Endothelial cell of umbilical vein (primary cell): ENCODE data around the gene PIAS2. TPM values are rescaled to one million over a fixed set of nuclear protein-coding genes. Genes with fewer than 3 reads are reported as not detected.

Source experiments
- BruUV-seq: library from RNA; stranded (reverse); fragments of 400-500 nt; replicated peaks from 2 replicates; lab custom pipeline; 2021; lab: Mats Ljungman, UMichigan
- CTCF ChIA-PET: fragments of 300-600, 350-600 bp; sonication (Branson Sonifier 250); formaldehyde crosslinking; loops from one replicate; lab custom pipeline; 2021; ENCODE audit warnings: antibody characterized with exemption, inconsistent platforms; lab: Charles Lee
- POLR2A ChIA-PET: fragments of 300-600, 350-600 bp; sonication (Branson Sonifier 250); formaldehyde crosslinking; loops from one replicate; lab custom pipeline; 2021; ENCODE audit warnings: antibody characterized with exemption, inconsistent platforms; lab: Charles Lee
- DNase-seq: peaks from one replicate; pipeline ENCODE4 v3.0.0-alpha.2; 2011; ENCODE audit warnings: low read depth, low spot score
- FAIRE-seq: peaks from 2 replicates; lab custom pipeline; 2011; peaks lifted over from hg19 to GRCh38; lab: Jason Lieb, UNC
- H2AFZ ChIP-seq: 2 replicates; pipeline ENCODE4 v1.6.0; 2012; ENCODE audit warnings: low read depth, low read length, control low read depth, inconsistent platforms
- H3K27ac ChIP-seq: 2 replicates; pipeline ENCODE4 v1.5.1; 2011; ENCODE audit warnings: low read depth, mild to moderate bottlenecking, control low read depth, low read length, moderate library complexity; ENCODE audit not compliant: insufficient read depth
- H3K27me3 ChIP-seq, 2 experiments: 2 replicates each; pipeline versions ENCODE4 v1.6.0 to v1.6.1; 2011; ENCODE audit warnings: low read length in 2 of 2, mixed read lengths in 1 of 2; ENCODE audit not compliant: control insufficient read depth in 2 of 2, insufficient read depth in 2 of 2
- H3K36me3 ChIP-seq, 2 experiments: 2 replicates in 1 of 2; 3 replicates in 1 of 2; pipeline ENCODE4 v1.5.1; 2011; ENCODE audit warnings: low read length in 2 of 2, mild to moderate bottlenecking in 1 of 2, moderate library complexity in 1 of 2; ENCODE audit not compliant: control insufficient read depth in 2 of 2, insufficient read depth in 2 of 2; ENCODE audit errors: extremely low read depth in 1 of 2
- H3K4me1 ChIP-seq: 3 replicates; pipeline ENCODE4 v1.5.1; 2011; ENCODE audit warnings: mild to moderate bottlenecking, low read length; ENCODE audit not compliant: control insufficient read depth, insufficient read depth; ENCODE audit errors: extremely low read depth
- H3K4me2 ChIP-seq: 2 replicates; pipeline ENCODE4 v1.6.1; 2011; ENCODE audit warnings: low read length, control low read depth, mixed read lengths; ENCODE audit not compliant: insufficient read depth
- H3K4me3 ChIP-seq, 3 experiments: fragments of 200-600 bp in 1 of 3; sonication (generic), shearing (Covaris generic) in 1 of 3; replicated peaks in 1 of 3; 2 replicates each; pipeline ENCODE4 v1.5.1; 2011 to 2016; ENCODE audit warnings: control low read depth in 3 of 3, low read length in 3 of 3, mild to moderate bottlenecking in 2 of 3, inconsistent platforms in 1 of 3, low read depth in 1 of 3, moderate library complexity in 1 of 3; ENCODE audit not compliant: insufficient read depth in 1 of 3
- H3K79me2 ChIP-seq: 2 replicates; pipeline ENCODE4 v1.6.0; 2012; ENCODE audit warnings: low read length, inconsistent platforms; ENCODE audit not compliant: control insufficient read depth, insufficient read depth
- H3K9ac ChIP-seq: replicated peaks from 2 replicates; pipeline ENCODE3; 2011; ENCODE audit warnings: low read length, control low read depth; ENCODE audit not compliant: insufficient read depth; ENCODE audit errors: extremely low read depth
- H3K9me1 ChIP-seq: replicated peaks from 3 replicates; pipeline ENCODE4 v1.6.0; 2011; ENCODE audit warnings: mild to moderate bottlenecking, low read length; ENCODE audit not compliant: control insufficient read depth, insufficient read depth; ENCODE audit errors: extremely low read depth
- H3K9me3 ChIP-seq: replicated peaks from 2 replicates; pipeline ENCODE4 v1.5.1; 2012; ENCODE audit warnings: low read length, inconsistent platforms; ENCODE audit not compliant: control insufficient read depth, insufficient read depth
- H4K20me1 ChIP-seq: replicated peaks from 2 replicates; pipeline ENCODE3; 2011; ENCODE audit warnings: mild to moderate bottlenecking, low read length; ENCODE audit not compliant: control insufficient read depth, insufficient read depth; ENCODE audit errors: extremely low read depth
- CTCF ChIP-seq, 2 donors: IDR thresholded peaks; 1 replicate in 1 of 2; 2 replicates in 1 of 2; pipeline ENCODE4 v1.5.1; 2011; ENCODE audit warnings: low read length in 2 of 2, mild to moderate bottlenecking in 2 of 2, moderate library complexity in 2 of 2, control low read depth in 1 of 2, inconsistent platforms in 1 of 2, low read depth in 1 of 2; ENCODE audit not compliant: insufficient read depth in 1 of 2; ENCODE audit errors: extremely low read depth in 1 of 2
- EZH2 ChIP-seq: IDR thresholded peaks from 2 replicates; pipeline ENCODE4 v1.6.1; 2012; ENCODE audit warnings: borderline replicate concordance, low read depth, mild to moderate bottlenecking, moderate library complexity, low read length, inconsistent platforms; ENCODE audit not compliant: severe bottlenecking
- FOS ChIP-seq: IDR thresholded peaks from 2 replicates; pipeline ENCODE4 v1.6.1; 2011; ENCODE audit warnings: mild to moderate bottlenecking, low read length, moderate library complexity, borderline replicate concordance; ENCODE audit not compliant: insufficient read depth
- GATA2 ChIP-seq: IDR thresholded peaks from 2 replicates; pipeline ENCODE4 v1.7.0; 2011; ENCODE audit warnings: low read depth, mild to moderate bottlenecking, moderate library complexity, mixed read lengths, low read length; ENCODE audit not compliant: insufficient read length, insufficient read depth
- JUN ChIP-seq: IDR thresholded peaks from 2 replicates; pipeline ENCODE4 v1.6.1; 2011; ENCODE audit warnings: borderline replicate concordance, low read depth; ENCODE audit not compliant: insufficient read length, insufficient read depth
- MAX ChIP-seq: IDR thresholded peaks from 2 replicates; pipeline ENCODE4 v1.6.1; 2011; ENCODE audit not compliant: insufficient read depth, insufficient read length
- MYC ChIP-seq: IDR thresholded peaks from one replicate; pipeline ENCODE4 v1.6.1; 2011; ENCODE audit warnings: mild to moderate bottlenecking, low read depth, low read length
- POLR2A ChIP-seq: IDR thresholded peaks from 2 replicates; pipeline ENCODE4 v1.6.1; 2012; ENCODE audit warnings: low read depth, mild to moderate bottlenecking, control low read depth, low read length
- POLR2AphosphoS5 ChIP-seq: IDR thresholded peaks from 2 replicates; pipeline ENCODE4 v1.6.1; 2012; ENCODE audit warnings: low read depth, mild to moderate bottlenecking, control low read depth, low read length, moderate library complexity; ENCODE audit not compliant: insufficient read depth
- dilution Hi-C: fragments of 300-500 bp; cut with MboI; formaldehyde crosslinking; loops from one replicate; pipeline ENCODE4 v1.15.0; 2019; ENCODE audit warnings: low sequenced_read_pairs; ENCODE audit not compliant: extremely low pct_ligation_motif_present
- intact Hi-C: fragments of 100-400 bp; cut with micrococcal nuclease; formaldehyde crosslinking; loops from one replicate; pipeline ENCODE4 v1.10.0; 2022
- polyA plus RNA-seq, 4 experiments: library from polyadenylated mRNA; depleted of rRNA in 3 of 4; stranded (reverse) in 3 of 4; unstranded in 1 of 4; fragments of >200 nt; gene quantifications; 2 replicates each; pipeline versions ENCODE4 v1.2.1 to v1.2.3, GENCODE V29; 2011 to 2012; ENCODE audit warnings: missing spikeins in 1 of 4
- total RNA-seq: library from RNA; stranded (reverse); gene quantifications from 2 replicates; pipeline ENCODE4 v1.2.3, GENCODE V29; 2021

PIAS2 gene
- total and polyA plus RNA-seq, 2 donors (not counting 3 experiments of a cell fraction or from before 2014, with no cell fraction given): 7.0 to 34.3 TPM

DNA sequence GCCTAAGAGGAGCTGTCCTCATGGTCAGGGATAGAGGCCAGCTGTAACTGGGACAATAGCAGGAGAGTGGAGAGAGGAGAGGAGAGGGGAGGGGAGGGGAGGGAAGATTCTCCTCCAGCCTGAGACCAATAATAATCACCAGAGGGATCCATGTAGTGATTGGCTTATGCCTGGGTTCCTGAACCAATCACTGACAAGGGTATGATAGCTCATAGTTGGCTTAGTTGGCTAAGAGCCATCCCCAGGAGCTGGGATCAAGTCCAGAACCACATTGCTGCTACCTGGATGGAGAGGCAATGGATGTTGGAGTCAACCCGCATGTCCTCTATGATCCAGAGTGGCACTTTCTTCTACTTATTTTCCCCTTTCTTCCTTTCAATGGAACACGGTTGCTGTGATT lies 152.7 kb downstream of the PIAS2 start:
- Histone ChIP-seq H3K27me3 (peaks cover 19 to 20% of the 10 kb centered on the region in 2 experiments), H3K79me2 (no peaks in the 10 kb centered on the region), H3K9ac (no peak overlapping the region), H3K4me1 (no peaks in the 10 kb centered on the region), H3K27ac (no peak overlapping the region), H3K4me2 (no peak overlapping the region), H4K20me1 (no peaks in the 10 kb centered on the region), H3K9me1 (no peaks in the 10 kb centered on the region), H3K4me3 (no peak overlapping the region), H3K36me3 (no peaks in the 10 kb centered on the region), H3K9me3 (no peaks in the 10 kb centered on the region), H2AFZ (no peak overlapping the region)
- TF ChIP-seq POLR2AphosphoS5: no peak
- TF ChIP-seq JUN: no peak
- TF ChIP-seq EZH2: no peak
- no peak for TF ChIP-seq FOS
- TF ChIP-seq GATA2: no peak
- no peak for TF ChIP-seq CTCF (IDR thresholded peaks at IDR 0.05; ENCODE audit: extremely low read depth in 1 of 2, insufficient read depth in 1 of 2, low read depth in 1 of 2, low read length in 2 of 2)
- TF ChIP-seq MYC: no peak
- TF ChIP-seq POLR2A: no peak
- TF ChIP-seq MAX: no peak
- BruUV-seq: no TSS peak
- intact Hi-C loops (no loop called here), dilution Hi-C loops (no loop called here)
- POLR2A ChIA-PET: no interaction called here
- FAIRE-seq (no peak), DNase-seq (no peak)
- CTCF ChIA-PET: no interaction called here
